HCT116 (cell line): ENCODE measurements around the gene CLDN9.

Source experiments
- CTCF ChIP-seq, 3 experiments: fragments of 200-600 bp in 1 of 3; sonication (generic) in 1 of 3; IDR thresholded peaks in 2 of 3; conservative IDR thresholded peaks in 1 of 3; 2 replicates each; pipeline ENCODE4 v1.5.1; 2012 to 2017; ENCODE audit warnings: low read depth in 2 of 3, low read length in 2 of 3, antibody characterized with exemption in 1 of 3, borderline replicate concordance in 1 of 3, control low read depth in 1 of 3, mild to moderate bottlenecking in 1 of 3, mixed read lengths in 1 of 3, mixed run types in 1 of 3, moderate library complexity in 1 of 3; ENCODE audit not compliant: insufficient read depth in 1 of 3
- MAX ChIP-seq: IDR thresholded peaks from 2 replicates; pipeline ENCODE4 v1.6.1; 2012
- POLR2A ChIP-seq: IDR thresholded peaks from 2 replicates; pipeline ENCODE4 v1.7.0; 2011; ENCODE audit warnings: borderline replicate concordance; ENCODE audit not compliant: insufficient read depth, insufficient read length; ENCODE audit errors: extremely low read depth
- POLR2AphosphoS5 ChIP-seq: IDR thresholded peaks from 2 replicates; pipeline ENCODE4 v1.6.1; 2011; ENCODE audit warnings: mild to moderate bottlenecking, low read depth, low read length, moderate library complexity
- REST ChIP-seq: IDR thresholded peaks from 2 replicates; pipeline ENCODE4 v1.6.1; 2012; ENCODE audit warnings: low read depth
- TCF7L2 ChIP-seq: IDR thresholded peaks from 2 replicates; pipeline ENCODE4 v1.7.0; 2011; ENCODE audit warnings: borderline replicate concordance, inconsistent platforms; ENCODE audit not compliant: insufficient read depth, insufficient read length; ENCODE audit errors: extremely low read depth
- YY1 ChIP-seq: IDR thresholded peaks from 2 replicates; pipeline ENCODE4 v1.6.1; 2011; ENCODE audit warnings: low read length, low read depth, moderate library complexity, mild to moderate bottlenecking; ENCODE audit not compliant: insufficient replicate concordance; ENCODE audit errors: extremely low read depth
- ZFX ChIP-seq: fragments of 450-650 bp; IDR thresholded peaks from 2 replicates; pipeline ENCODE4 v1.6.1; 2017

- TF ChIP-seq REST (no peak), CTCF (IDR thresholded peaks at IDR 0.05 in 2 of 3, conservative IDR thresholded peaks at IDR 0.05 in 1 of 3; ENCODE audit: borderline replicate concordance in 1 of 3, insufficient read depth in 1 of 3, low read depth in 2 of 3, low read length in 2 of 3) (no peak), POLR2A (no peak), TCF7L2 (no peak), YY1 (no peak), MAX (no peak), ZFX (no peak), POLR2AphosphoS5 (no peak)
Observed at GRCh38 chr16:2979669-2980226, 33.0 kb upstream of the CLDN9 start.
